ENCODE results near the gene MLYCD. TPM values are rescaled to one million over a fixed set of nuclear protein-coding genes. Genes with fewer than 3 reads are reported as not detected.
"Not testable (repeated sequence)": the region's sequence is repeated elsewhere in the genome, so short reads cannot be mapped to it uniquely, and the experiment has no call there.

MLYCD gene
- total RNA-seq, 2 experiments from 2014 or later = 5.3 to 5.7 TPM

DNA sequence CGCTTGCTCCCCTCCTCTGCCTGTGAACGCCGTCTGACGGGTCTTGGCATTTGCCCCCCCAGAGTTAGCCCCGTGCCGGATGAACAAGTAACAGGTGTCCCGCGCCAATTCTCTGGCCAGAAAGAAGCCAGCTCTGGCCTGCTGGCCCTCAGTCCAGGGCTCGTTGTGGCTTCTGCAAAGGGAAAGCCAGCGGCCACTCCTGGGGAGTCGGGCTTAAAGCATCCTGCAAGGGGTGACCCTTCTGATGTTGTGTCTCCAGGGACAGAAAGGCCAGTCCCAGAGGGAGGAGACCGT is 35.7 kb downstream of the MLYCD start:
- Mint-ChIP-seq H3K27me3 (no peaks in the 10 kb centered on the region), H3K27ac (no peak overlapping the region), H3K36me3 (no peaks in the 10 kb centered on the region), H3K4me3 (no peak overlapping the region), H3K9me3 (ENCODE audit: low read depth) (no peaks in the 10 kb centered on the region), H3K4me1 (peaks cover 7% of the 10 kb centered on the region)
- CTCF ChIA-PET = no interaction called here
- no peak for DNase-seq
- no peak for ATAC-seq

DNA sequence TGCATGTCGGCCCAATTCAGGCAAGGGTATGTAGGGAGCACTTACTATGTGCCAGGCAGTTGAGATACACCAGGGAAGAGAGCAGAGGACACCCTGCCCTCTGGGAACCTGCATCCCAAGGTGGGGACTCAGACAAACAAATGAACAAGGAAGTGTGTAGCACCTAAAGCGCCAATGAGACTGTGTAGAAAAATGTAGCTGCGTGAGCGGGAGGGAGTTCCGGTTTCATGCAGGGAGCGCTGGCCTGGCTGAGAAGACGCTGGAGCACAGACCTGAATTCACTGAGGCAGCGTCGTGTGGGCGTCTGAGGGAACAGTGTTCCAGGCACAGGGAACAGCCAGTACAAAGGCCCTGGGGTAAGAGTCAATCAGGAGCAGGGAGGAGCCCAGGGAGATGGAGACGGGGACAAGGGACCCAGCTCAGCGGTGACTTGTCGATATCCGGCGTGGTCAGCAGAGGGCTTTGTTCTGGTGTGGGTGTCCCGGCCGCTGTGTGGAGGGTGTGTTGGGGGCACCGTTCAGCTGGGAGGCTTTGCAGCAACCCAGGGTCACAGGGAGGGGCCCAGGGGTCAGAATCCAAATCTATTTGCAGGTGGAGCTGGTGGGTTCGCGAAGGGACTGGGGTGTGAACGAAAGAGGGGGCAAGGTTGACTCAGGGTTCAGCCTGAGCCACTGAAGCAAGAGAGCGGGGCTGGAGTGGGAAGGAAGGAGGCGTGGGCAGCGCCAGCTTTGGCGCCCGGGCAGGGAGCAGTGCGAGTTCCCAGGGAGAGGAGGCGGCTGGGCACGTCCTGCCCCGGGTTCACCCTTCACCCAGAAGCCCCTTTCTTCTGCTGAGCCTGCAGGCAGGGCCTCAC is 36.3 kb downstream of the MLYCD start:
- ATAC-seq (no peak), DNase-seq (no peak)
- H3K9me3 Mint-ChIP-seq (ENCODE audit: low read depth) = no peaks in the 10 kb centered on the region
- no peaks in the 10 kb centered on the region for H3K27me3 Mint-ChIP-seq
- H3K27ac Mint-ChIP-seq = no peak overlapping the region
- H3K4me3 Mint-ChIP-seq = no peak overlapping the region
- CTCF ChIA-PET = no interaction called here
- H3K36me3 Mint-ChIP-seq = no peaks in the 10 kb centered on the region
- peaks cover 8% of the 10 kb centered on the region for H3K4me1 Mint-ChIP-seq

DNA sequence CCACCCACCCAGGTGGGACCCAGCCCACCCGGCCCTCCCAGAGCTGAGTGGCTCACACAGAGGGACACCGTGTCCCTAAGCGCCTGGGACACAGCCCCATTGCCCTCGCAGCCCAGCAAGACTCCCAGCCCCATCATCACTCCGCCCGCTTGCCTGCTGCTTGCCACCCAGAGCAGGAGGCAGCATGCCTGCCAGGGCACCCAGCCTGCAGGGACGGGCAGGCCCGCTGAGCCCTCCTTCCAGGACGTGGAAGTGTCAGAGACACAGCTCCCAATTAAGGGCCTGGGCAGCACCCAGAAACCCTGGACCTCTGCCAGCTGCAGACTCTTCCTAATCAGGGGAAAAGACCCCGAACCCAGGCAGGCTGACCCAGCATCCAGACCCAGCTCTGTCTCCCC is 36.9 kb downstream of the MLYCD start:
- ATAC-seq (no peak), DNase-seq (no peak)
- CTCF ChIA-PET = interaction anchor here (2.5 kb wide), 1 partner anchor 9 kb away, joined by 6 read pairs; no protein-coding TSS in a partner anchor
- no peaks in the 10 kb centered on the region for H3K36me3 Mint-ChIP-seq
- H3K27ac Mint-ChIP-seq = no peak overlapping the region
- H3K4me1 Mint-ChIP-seq = peaks cover 8% of the 10 kb centered on the region
- no peaks in the 10 kb centered on the region for H3K9me3 Mint-ChIP-seq (ENCODE audit: low read depth)
- no peaks in the 10 kb centered on the region for H3K27me3 Mint-ChIP-seq
- H3K4me3 Mint-ChIP-seq = no peak overlapping the region

DNA sequence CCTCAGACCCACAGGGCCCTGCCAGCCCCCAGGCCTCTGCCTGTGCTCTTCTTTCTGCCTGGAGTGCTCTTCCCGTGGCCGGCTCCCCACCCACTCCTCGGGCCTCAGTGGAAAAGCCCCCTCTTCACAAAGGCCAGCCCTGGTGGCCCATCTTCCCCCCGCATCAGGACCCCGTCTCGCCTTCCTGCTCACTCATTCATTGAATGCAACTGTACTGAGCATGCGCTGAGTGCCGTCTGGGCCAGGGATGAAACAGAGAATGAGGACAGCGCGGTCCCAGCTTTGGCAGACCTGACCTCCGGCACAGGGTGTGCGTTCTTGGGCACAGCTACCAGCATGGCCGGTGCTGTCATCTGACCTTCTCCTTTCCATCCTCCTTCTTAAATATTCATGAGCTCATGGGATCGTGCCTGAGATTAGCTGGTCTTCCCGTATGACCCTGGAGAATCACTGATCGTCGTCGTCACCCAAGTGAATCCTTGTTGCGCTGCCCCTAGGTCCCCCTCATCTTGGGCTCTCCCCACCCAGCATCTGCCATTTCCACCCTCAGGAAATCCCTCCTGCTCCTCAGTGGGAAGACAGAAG is 37.8 kb downstream of the MLYCD start:
- no peak overlapping the region for H3K27ac Mint-ChIP-seq
- H3K4me3 Mint-ChIP-seq = no peak overlapping the region
- H3K9me3 Mint-ChIP-seq (ENCODE audit: low read depth) = no peaks in the 10 kb centered on the region
- ATAC-seq (no peak), DNase-seq (no peak)
- H3K36me3 Mint-ChIP-seq = no peaks in the 10 kb centered on the region
- H3K27me3 Mint-ChIP-seq = no peaks in the 10 kb centered on the region
- CTCF ChIA-PET = interaction anchor here (2.5 kb wide), 1 partner anchor 10 kb away, joined by 6 read pairs; no protein-coding TSS in a partner anchor
- peaks cover 8% of the 10 kb centered on the region for H3K4me1 Mint-ChIP-seq

- Mint-ChIP-seq H3K4me3 (no peak overlapping the region), H3K36me3 (no peaks in the 10 kb centered on the region), H3K9me3 (ENCODE audit: low read depth) (no peaks in the 10 kb centered on the region), H3K27me3 (no peaks in the 10 kb centered on the region), H3K27ac (no peak overlapping the region), H3K4me1 (peaks cover 8% of the 10 kb centered on the region)
- DNase-seq (no peak), ATAC-seq (no peak)
- CTCF ChIA-PET = interaction anchor here (2.5 kb wide), 1 partner anchor 10 kb away, joined by 6 read pairs; no protein-coding TSS in a partner anchor
Observed at GRCh38 chr16:83937267-83937666, 38.4 kb downstream of the MLYCD start.

GRCh38 chr16:83937922-83938885 is 39.3 kb downstream of the MLYCD start:
- no peaks in the 10 kb centered on the region for H3K36me3 Mint-ChIP-seq
- DNase-seq = no peak
- ATAC-seq = no peak

GRCh38 chr16:83939266-83939855 is 40.4 kb downstream of the MLYCD start:
- H3K36me3 Mint-ChIP-seq = no peaks in the 10 kb centered on the region
- no peak overlapping the region for H3K4me3 Mint-ChIP-seq
- CTCF ChIA-PET = no interaction called here
- peaks cover 8% of the 10 kb centered on the region for H3K4me1 Mint-ChIP-seq
- no peaks in the 10 kb centered on the region for H3K27me3 Mint-ChIP-seq
- ATAC-seq = no peak
- DNase-seq = no peak
- peak overlapping the region; percentile 5 for H3K27ac Mint-ChIP-seq
- H3K9me3 Mint-ChIP-seq (ENCODE audit: low read depth) = no peaks in the 10 kb centered on the region

More at GRCh38 chr16:83937922-83938885, 39.3 kb downstream of the MLYCD start:
- Mint-ChIP-seq H3K4me1 (peaks cover 8% of the 10 kb centered on the region), H3K27me3 (no peaks in the 10 kb centered on the region), H3K27ac (no peak overlapping the region), H3K9me3 (ENCODE audit: low read depth) (no peaks in the 10 kb centered on the region), H3K4me3 (no peak overlapping the region)
- CTCF ChIA-PET = interaction anchor here (2.5 kb wide), 1 partner anchor 11 kb away, joined by 6 read pairs; no protein-coding TSS in a partner anchor

DNA sequence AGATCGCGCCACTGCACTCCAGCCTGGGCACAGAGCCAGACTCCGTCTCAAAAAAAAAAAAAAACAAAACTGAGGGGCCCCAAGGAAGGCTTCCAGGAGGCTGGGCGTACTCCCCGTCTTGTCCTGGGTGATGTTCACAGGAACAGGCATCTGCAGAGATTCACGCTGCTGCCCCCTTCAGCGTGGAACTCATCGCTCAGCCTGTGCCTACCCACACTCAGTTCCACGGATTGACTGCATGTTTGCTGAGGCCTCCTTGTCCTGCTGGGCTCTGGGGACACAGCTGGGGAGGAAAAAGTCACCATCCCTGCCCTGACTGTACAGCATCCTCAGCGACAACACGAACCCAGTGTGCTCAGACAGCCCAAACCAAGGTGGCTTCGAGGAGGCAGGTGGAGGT is 41.2 kb downstream of the MLYCD start:
- CTCF ChIA-PET = no interaction called here
- no peaks in the 10 kb centered on the region for H3K9me3 Mint-ChIP-seq (ENCODE audit: low read depth)
- H3K4me1 Mint-ChIP-seq = peaks cover 8% of the 10 kb centered on the region
- H3K27ac Mint-ChIP-seq = no peak overlapping the region
- H3K36me3 Mint-ChIP-seq = no peaks in the 10 kb centered on the region
- DNase-seq = no peak
- no peak for ATAC-seq
- no peak overlapping the region for H3K4me3 Mint-ChIP-seq
- H3K27me3 Mint-ChIP-seq = no peaks in the 10 kb centered on the region

DNA sequence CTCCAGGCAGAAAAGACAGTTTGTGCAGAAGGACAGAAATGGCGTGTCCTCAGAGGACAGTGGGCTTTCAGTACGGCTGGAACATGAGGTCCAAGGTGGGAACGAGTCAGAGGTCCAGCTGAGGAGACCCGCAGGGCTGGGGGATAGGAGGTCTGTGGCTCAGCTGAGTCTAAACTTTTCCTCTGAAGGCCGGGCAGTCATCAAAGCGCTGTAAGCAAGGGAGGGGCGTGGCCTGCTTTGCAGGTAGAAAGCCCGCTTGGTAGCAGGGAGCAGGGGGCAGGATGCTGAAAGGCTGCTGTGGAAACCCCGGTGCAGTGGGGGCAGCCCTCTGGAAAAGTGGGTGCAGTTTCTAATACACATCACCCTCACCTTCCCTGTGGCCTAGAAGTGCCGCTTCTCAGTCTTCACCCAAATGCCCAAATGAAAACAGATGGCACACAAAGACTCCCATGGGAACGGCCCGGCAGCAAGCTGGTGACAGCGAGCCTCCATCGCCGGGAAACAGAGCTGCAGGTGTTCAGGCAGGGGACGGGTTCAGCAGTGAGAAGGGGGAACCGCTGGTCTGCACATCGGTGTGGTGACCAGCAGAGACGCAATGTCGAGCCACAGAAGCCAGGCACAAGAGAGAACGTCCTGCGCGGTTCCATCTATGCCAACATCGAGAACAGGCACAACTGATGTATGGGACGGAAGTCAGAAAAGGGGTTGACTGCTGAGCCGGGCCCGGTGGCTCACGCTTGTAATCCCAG is 41.9 kb downstream of the MLYCD start:
- CTCF ChIA-PET = no interaction called here
- H3K9me3 Mint-ChIP-seq (ENCODE audit: low read depth) = no peaks in the 10 kb centered on the region
- no peaks in the 10 kb centered on the region for H3K27me3 Mint-ChIP-seq
- ATAC-seq = no peak
- no peak for DNase-seq
- no peaks in the 10 kb centered on the region for H3K36me3 Mint-ChIP-seq
- no peak overlapping the region for H3K27ac Mint-ChIP-seq
- no peak overlapping the region for H3K4me3 Mint-ChIP-seq
- peaks cover 8% of the 10 kb centered on the region for H3K4me1 Mint-ChIP-seq

DNA sequence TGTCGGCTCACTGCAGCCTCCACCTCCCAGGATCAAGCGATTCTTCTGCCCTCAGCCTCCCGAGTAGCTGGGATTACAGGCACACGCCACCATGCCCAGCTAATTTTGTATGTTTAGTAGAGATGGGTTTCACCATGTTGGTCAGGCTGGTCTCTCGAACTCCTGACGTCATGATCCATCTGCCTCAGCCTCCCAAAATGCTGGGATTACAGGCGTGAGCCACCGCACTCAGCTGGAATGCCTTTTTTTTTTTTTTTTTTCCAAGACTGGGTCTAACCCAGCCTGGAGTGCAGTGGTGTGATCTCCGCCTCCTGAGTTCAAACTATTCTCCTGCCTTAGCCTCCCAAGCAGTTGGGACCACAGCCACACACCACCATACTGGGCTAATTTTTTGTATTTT is 42.6 kb downstream of the MLYCD start:
- not testable (repeated sequence) for H3K9me3 Mint-ChIP-seq (ENCODE audit: low read depth)

GRCh38 chr16:83942074-83942473 is 43.2 kb downstream of the MLYCD start:
- ATAC-seq = no peak
- Mint-ChIP-seq H3K9me3 (ENCODE audit: low read depth) (no peaks in the 10 kb centered on the region), H3K4me3 (no peak overlapping the region), H3K27ac (no peak overlapping the region), H3K4me1 (peaks cover 8% of the 10 kb centered on the region), H3K36me3 (no peaks in the 10 kb centered on the region), H3K27me3 (no peaks in the 10 kb centered on the region)
- CTCF ChIA-PET = no interaction called here
- DNase-seq = no peak

More for the DNA sequence above, 42.6 kb downstream of the MLYCD start:
- ATAC-seq, DNase-seq, H3K27me3 Mint-ChIP-seq, CTCF ChIA-PET, H3K4me1 Mint-ChIP-seq, H3K27ac Mint-ChIP-seq, H3K4me3 Mint-ChIP-seq, H3K36me3 Mint-ChIP-seq: not testable (repeated sequence)

- peaks cover 8% of the 10 kb centered on the region for H3K4me1 Mint-ChIP-seq
- no peaks in the 10 kb centered on the region for H3K9me3 Mint-ChIP-seq (ENCODE audit: low read depth)
- no peak for ATAC-seq
Observed at GRCh38 chr16:83942815-83943515, 44.0 kb downstream of the MLYCD start.

More at GRCh38 chr16:83942815-83943515, 44.0 kb downstream of the MLYCD start:
- H3K27ac Mint-ChIP-seq = no peak overlapping the region
- no peak overlapping the region for H3K4me3 Mint-ChIP-seq
- no peaks in the 10 kb centered on the region for H3K27me3 Mint-ChIP-seq
- CTCF ChIA-PET = interaction anchor here (1.4 kb wide), 1 partner anchor 14 kb away, joined by 4 read pairs; no protein-coding TSS in a partner anchor
- H3K36me3 Mint-ChIP-seq = no peaks in the 10 kb centered on the region
- DNase-seq = no peak

All from activated CD8-positive, alpha-beta memory T cell treated with anti-CD3 and anti-CD28 coated beads, Interleukin-2, amount 10 ng/mL, durations not matched to agents 7 days and 5 days (primary cell).